ENCODE measurements around the gene SYT1.

- TF ChIP-seq POLR2AphosphoS5 (IDR thresholded peaks at IDR 0.05) (no peak), POLR2A (IDR thresholded peaks at IDR 0.05; ENCODE audit: low read depth) (no peak)
Observed at GRCh38 chr12:79000501-79000900, 135.9 kb downstream of the SYT1 start.
